Measurements from ENCODE around the gene ZNF652. TPM values are rescaled to one million over a fixed set of nuclear protein-coding genes. Genes with fewer than 3 reads are reported as not detected.

The ZNF652 gene
- polyA plus RNA-seq, 1 donor from 2014 or later, result 26.7 TPM

- Histone ChIP-seq H4K20me1 (ENCODE audit: insufficient read depth) (no peaks in the 10 kb centered on the region), H3K9me2 (ENCODE audit: insufficient read depth, low read length) (no peaks in the 10 kb centered on the region), H3K79me2 (replicated peaks; ENCODE audit: insufficient read depth, low read length) (no peaks in the 10 kb centered on the region), H3K27me3 (ENCODE audit: insufficient read depth, low read depth, low read length) (peaks cover 23% of the 10 kb centered on the region), H3K9ac (ENCODE audit: low read length) (no peak overlapping the region), H3F3A (ENCODE audit: insufficient read depth, low read length, poor library complexity, severe bottlenecking) (no peaks in the 10 kb centered on the region), H3K4me3 (ENCODE audit: low read length) (no peak overlapping the region), H3K36me3 (ENCODE audit: insufficient read depth, low read length) (no peaks in the 10 kb centered on the region), H3K27ac (ENCODE audit: low read length) (no peak overlapping the region), H2AFZ (ENCODE audit: low read depth, low read length) (no peak overlapping the region), H3K9me3 (ENCODE audit: low read length) (no peaks in the 10 kb centered on the region), H3K4me2 (ENCODE audit: low read length) (no peak overlapping the region)
- TF ChIP-seq SMC3 (conservative IDR thresholded peaks at IDR 0.05; ENCODE audit: poor library complexity) (no peak), CTCF (IDR thresholded peaks at IDR 0.05; ENCODE audit: poor library complexity, severe bottlenecking) (no peak), TAF1 (IDR thresholded peaks at IDR 0.05; ENCODE audit: low read depth) (no peak), RAD21 (conservative IDR thresholded peaks at IDR 0.05) (no peak), EP300 (conservative IDR thresholded peaks at IDR 0.05; ENCODE audit: poor library complexity, severe bottlenecking) (no peak), REST (IDR thresholded peaks at IDR 0.05; ENCODE audit: borderline replicate concordance) (no peak), POLR2AphosphoS5 (IDR thresholded peaks at IDR 0.05) (no peak), MXI1 (conservative IDR thresholded peaks at IDR 0.05; ENCODE audit: poor library complexity, severe bottlenecking) (no peak), EZH2 (IDR thresholded peaks at IDR 0.05; ENCODE audit: borderline replicate concordance, insufficient read depth, low read length, poor library complexity, severe bottlenecking) (no peak)
Measured at GRCh38 chr17:49258394-49258793, 103.7 kb downstream of the ZNF652 start.

- Histone ChIP-seq H3K4me3 (ENCODE audit: low read length) (no peak overlapping the region), H3K36me3 (ENCODE audit: insufficient read depth, low read length) (no peaks in the 10 kb centered on the region), H2AFZ (ENCODE audit: low read depth, low read length) (no peak overlapping the region), H3K79me2 (replicated peaks; ENCODE audit: insufficient read depth, low read length) (no peaks in the 10 kb centered on the region), H3K9me3 (ENCODE audit: low read length) (no peaks in the 10 kb centered on the region), H3K9me2 (ENCODE audit: insufficient read depth, low read length) (no peaks in the 10 kb centered on the region), H3K27me3 (ENCODE audit: insufficient read depth, low read depth, low read length) (peaks cover 9% of the 10 kb centered on the region), H4K20me1 (ENCODE audit: insufficient read depth) (no peaks in the 10 kb centered on the region), H3K9ac (ENCODE audit: low read length) (no peak overlapping the region), H3K27ac (ENCODE audit: low read length) (no peak overlapping the region), H3F3A (ENCODE audit: insufficient read depth, low read length, poor library complexity, severe bottlenecking) (no peaks in the 10 kb centered on the region), H3K4me2 (ENCODE audit: low read length) (no peak overlapping the region)
- no peak for TF ChIP-seq SMC3 (conservative IDR thresholded peaks at IDR 0.05; ENCODE audit: poor library complexity)
- TF ChIP-seq TAF1 (IDR thresholded peaks at IDR 0.05; ENCODE audit: low read depth), result no peak
- no peak for TF ChIP-seq REST (IDR thresholded peaks at IDR 0.05; ENCODE audit: borderline replicate concordance)
- no peak for TF ChIP-seq RAD21 (conservative IDR thresholded peaks at IDR 0.05)
- TF ChIP-seq EP300 (conservative IDR thresholded peaks at IDR 0.05; ENCODE audit: poor library complexity, severe bottlenecking), result no peak
- no peak for TF ChIP-seq MXI1 (conservative IDR thresholded peaks at IDR 0.05; ENCODE audit: poor library complexity, severe bottlenecking)
- no peak for TF ChIP-seq POLR2AphosphoS5 (IDR thresholded peaks at IDR 0.05)
- TF ChIP-seq CTCF (IDR thresholded peaks at IDR 0.05; ENCODE audit: poor library complexity, severe bottlenecking), result no peak
- no peak for TF ChIP-seq EZH2 (IDR thresholded peaks at IDR 0.05; ENCODE audit: borderline replicate concordance, insufficient read depth, low read length, poor library complexity, severe bottlenecking)
Measured at GRCh38 chr17:49255125-49255524, 106.9 kb downstream of the ZNF652 start.

Data from neural cell (in vitro differentiated cells).